Esophagus muscularis mucosa (tissue), 4 donors: ENCODE results near the gene ANO10. TPM values are rescaled to one million over a fixed set of nuclear protein-coding genes. Genes with fewer than 3 reads are reported as not detected.
A peak's percentile ranks its signal among the peaks of the same experiment; 100 is the strongest.

Source experiments
- DNase-seq: peaks from one replicate; pipeline ENCODE4 v3.0.0-alpha.2; 2017; ENCODE audit errors: extremely low spot score
- H3K27ac ChIP-seq, 4 donors: fragments of 200-600 bp; sonication (generic); replicated peaks in 1 of 4; 1 replicate in 3 of 4; 2 replicates in 1 of 4; pipeline ENCODE4 v1.5.1; 2016 to 2019; ENCODE audit warnings: mild to moderate bottlenecking in 1 of 4
- H3K27me3 ChIP-seq, 4 donors: fragments of 200-600 bp; sonication (generic); one replicate each; pipeline versions ENCODE4 v1.5.1 to v1.6.0; 2016 to 2019
- H3K36me3 ChIP-seq, 4 donors: fragments of 200-600 bp; sonication (generic); one replicate each; pipeline ENCODE4 v1.5.1; 2016 to 2019
- H3K4me1 ChIP-seq, 4 donors: fragments of 200-600 bp; sonication (generic); one replicate each; pipeline ENCODE4 v1.5.1; 2016 to 2019
- H3K4me3 ChIP-seq, 4 donors: fragments of 200-600 bp; sonication (generic); 1 replicate in 2 of 4; 2 replicates in 2 of 4; pipeline ENCODE4 v1.5.1; 2016 to 2019; ENCODE audit warnings: mild to moderate bottlenecking in 4 of 4, moderate library complexity in 1 of 4
- H3K9me3 ChIP-seq, 4 donors: fragments of 200-600 bp; sonication (generic); 1 replicate in 3 of 4; 2 replicates in 1 of 4; pipeline ENCODE4 v1.5.1; 2016 to 2019
- EP300 ChIP-seq: sonication (generic); formaldehyde crosslinking; IDR thresholded peaks from one replicate; pipeline ENCODE4 v1.6.1; 2017; ENCODE audit warnings: antibody characterized with exemption
- POLR2A ChIP-seq: fragments of 450-650 bp; IDR thresholded peaks from one replicate; pipeline ENCODE4 v1.6.1; 2017; ENCODE audit warnings: antibody characterized with exemption, moderate library complexity, mild to moderate bottlenecking, low read depth
- POLR2AphosphoS5 ChIP-seq, 2 donors: sonication (generic); formaldehyde crosslinking; IDR thresholded peaks; one replicate each; pipeline ENCODE4 v1.6.1; 2017; ENCODE audit warnings: antibody characterized with exemption in 2 of 2
- WGBS: methylation state at CpG from one replicate; pipeline ENCODE4 v1.1.5; 2018; 5-methylcytosine and 5-hydroxymethylcytosine counted together
- intact Hi-C: fragments of 100-400 bp; cut with DNase I; formaldehyde crosslinking; loops from one replicate; pipeline ENCODE4 v1.15.1; 2023
- total RNA-seq, 4 donors: library from RNA; depleted of rRNA; stranded (reverse); fragments of >200 nt; gene quantifications; one replicate each; pipeline versions ENCODE4 v1.1.0 to v1.2.1, GENCODE V29; 2016
- TF ChIP-seq, protein P1 (sequence below), 3 experiments: fragments of 200-600 bp in 2 of 3; fragments of 450-650 bp in 1 of 3; sonication (generic) in 2 of 3; IDR thresholded peaks; one replicate each; pipeline ENCODE4 v1.5.1; 2017 to 2019; ENCODE audit warnings: antibody characterized with exemption in 3 of 3, mild to moderate bottlenecking in 2 of 3, moderate library complexity in 1 of 3

ANO10 gene
- total RNA-seq, 4 donors from 2014 or later, result 19.2 to 26.2 (median 24.0) TPM

GRCh38 chr3:43413676-43414368 lies 208.0 kb downstream of the ANO10 start:
- Histone ChIP-seq H3K4me1 (peaks cover 4 to 32% (median 26%) of the 10 kb centered on the region in 4 donors), H3K27ac (peak overlapping the region; percentile 15 to 30 (median 22)), H3K4me3 (no peak overlapping the region), H3K27me3 (no peaks in the 10 kb centered on the region), H3K9me3 (no peaks in the 10 kb centered on the region), H3K36me3 (no peaks in the 10 kb centered on the region)
- intact Hi-C loops, result no loop called here
- 50% methylated on average over 7 of the region's 7 CpGs for WGBS
- DNase-seq, result peak; percentile 34
- TF ChIP-seq, protein P1, sequence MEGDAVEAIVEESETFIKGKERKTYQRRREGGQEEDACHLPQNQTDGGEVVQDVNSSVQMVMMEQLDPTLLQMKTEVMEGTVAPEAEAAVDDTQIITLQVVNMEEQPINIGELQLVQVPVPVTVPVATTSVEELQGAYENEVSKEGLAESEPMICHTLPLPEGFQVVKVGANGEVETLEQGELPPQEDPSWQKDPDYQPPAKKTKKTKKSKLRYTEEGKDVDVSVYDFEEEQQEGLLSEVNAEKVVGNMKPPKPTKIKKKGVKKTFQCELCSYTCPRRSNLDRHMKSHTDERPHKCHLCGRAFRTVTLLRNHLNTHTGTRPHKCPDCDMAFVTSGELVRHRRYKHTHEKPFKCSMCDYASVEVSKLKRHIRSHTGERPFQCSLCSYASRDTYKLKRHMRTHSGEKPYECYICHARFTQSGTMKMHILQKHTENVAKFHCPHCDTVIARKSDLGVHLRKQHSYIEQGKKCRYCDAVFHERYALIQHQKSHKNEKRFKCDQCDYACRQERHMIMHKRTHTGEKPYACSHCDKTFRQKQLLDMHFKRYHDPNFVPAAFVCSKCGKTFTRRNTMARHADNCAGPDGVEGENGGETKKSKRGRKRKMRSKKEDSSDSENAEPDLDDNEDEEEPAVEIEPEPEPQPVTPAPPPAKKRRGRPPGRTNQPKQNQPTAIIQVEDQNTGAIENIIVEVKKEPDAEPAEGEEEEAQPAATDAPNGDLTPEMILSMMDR (IDR thresholded peaks at IDR 0.05), result no peak

GRCh38 chr3:43411429-43411828 lies 210.4 kb downstream of the ANO10 start:
- Histone ChIP-seq H3K9me3 (no peaks in the 10 kb centered on the region), H3K27ac (no peak overlapping the region), H3K4me1 (peaks cover 0 to 24% (median 21%) of the 10 kb centered on the region in 4 donors), H3K27me3 (no peaks in the 10 kb centered on the region), H3K36me3 (no peaks in the 10 kb centered on the region), H3K4me3 (no peak overlapping the region)
- no peak for TF ChIP-seq POLR2AphosphoS5 (IDR thresholded peaks at IDR 0.05)
- intact Hi-C loops, result no loop called here
- 100% methylated on average over 1 of the region's 1 CpG for WGBS
- DNase-seq, result peak; percentile 24

GRCh38 chr3:43410592-43410991 lies 211.2 kb downstream of the ANO10 start:
- TF ChIP-seq EP300 (no peak), POLR2A (no peak), POLR2AphosphoS5 (IDR thresholded peaks at IDR 0.05) (no peak)
- TF ChIP-seq, protein P1 (IDR thresholded peaks at IDR 0.05), result no peak
- Histone ChIP-seq H3K27me3 (no peaks in the 10 kb centered on the region), H3K4me1 (peaks cover 0 to 20% (median 16%) of the 10 kb centered on the region in 4 donors), H3K27ac (no peak overlapping the region), H3K9me3 (no peaks in the 10 kb centered on the region), H3K4me3 (no peak overlapping the region), H3K36me3 (no peaks in the 10 kb centered on the region)
- peak; percentile 1 for DNase-seq
- intact Hi-C loops, result no loop called here
- WGBS, result 90% methylated on average over 3 of the region's 3 CpGs

DNA sequence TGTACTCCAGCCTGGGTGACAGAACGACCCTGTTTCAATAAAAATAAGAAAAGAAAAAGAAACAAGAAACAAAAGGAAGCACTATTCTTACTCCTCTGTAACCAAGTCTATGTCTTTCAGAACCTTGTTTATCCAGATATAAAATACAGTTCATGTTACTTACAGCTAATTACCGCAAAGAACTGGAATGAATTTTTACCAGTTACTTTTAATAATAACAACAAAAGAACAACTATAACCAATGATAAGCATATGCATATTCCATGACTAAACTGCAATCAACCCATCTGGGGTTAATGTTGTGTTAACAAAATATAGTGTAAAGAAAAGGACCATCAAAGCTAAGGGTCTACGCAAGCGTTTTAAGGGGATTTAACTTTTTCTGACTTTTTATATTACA lies 212.3 kb downstream of the ANO10 start:
- no peak overlapping the region for H3K27ac ChIP-seq
- H3K4me1 ChIP-seq, result peaks cover 0 to 15% (median 13%) of the 10 kb centered on the region in 4 donors
- TF ChIP-seq POLR2A (no peak), EP300 (no peak)
- TF ChIP-seq, protein P1 (IDR thresholded peaks at IDR 0.05), result no peak
- no peaks in the 10 kb centered on the region for H3K27me3 ChIP-seq
- WGBS, result 99% methylated on average over 4 of the region's 4 CpGs
- intact Hi-C loops, result no loop called here
- DNase-seq, result no peak
- no peak overlapping the region for H3K4me3 ChIP-seq
- no peaks in the 10 kb centered on the region for H3K9me3 ChIP-seq
- no peaks in the 10 kb centered on the region for H3K36me3 ChIP-seq

GRCh38 chr3:43406643-43407023 lies 215.2 kb downstream of the ANO10 start:
- intact Hi-C loops, result no loop called here
- WGBS, result 91% methylated on average over 4 of the region's 4 CpGs
- Histone ChIP-seq H3K9me3 (no peaks in the 10 kb centered on the region), H3K4me3 (no peak overlapping the region), H3K27ac (no peak overlapping the region), H3K4me1 (no peaks in the 10 kb centered on the region), H3K36me3 (no peaks in the 10 kb centered on the region), H3K27me3 (no peaks in the 10 kb centered on the region)
- no peak for DNase-seq
- TF ChIP-seq, protein P1 (IDR thresholded peaks at IDR 0.05), result no peak
- TF ChIP-seq EP300 (no peak), POLR2AphosphoS5 (IDR thresholded peaks at IDR 0.05) (no peak), POLR2A (no peak)
